Stomach (tissue), 9 donors: ENCODE results near the gene VPS13D. TPM values are rescaled to one million over a fixed set of nuclear protein-coding genes. Genes with fewer than 3 reads are reported as not detected.

Experiments
- DNase-seq, 2 donors: peaks; one replicate each; pipeline versions ENCODE4 v3.0.0 to v3.0.0-alpha.2; 2013 to 2019
- H3K27ac ChIP-seq, 5 donors: fragments of 200-600 bp in 4 of 5; sonication (generic) in 4 of 5; one replicate each; pipeline ENCODE4 v1.5.1; 2013 to 2019; ENCODE audit warnings: mild to moderate bottlenecking in 1 of 5, moderate library complexity in 1 of 5
- H3K27me3 ChIP-seq, 3 donors: fragments of 200-600 bp; sonication (generic); one replicate each; pipeline ENCODE4 v1.5.1; 2017 to 2019; ENCODE audit warnings: mixed run types in 1 of 3
- H3K36me3 ChIP-seq, 4 donors: fragments of 200-600 bp; sonication (generic); 1 replicate in 3 of 4; 2 replicates in 1 of 4; pipeline ENCODE4 v1.5.1; 2016 to 2019
- H3K4me1 ChIP-seq, 4 donors: fragments of 200-600 bp; sonication (generic); one replicate each; pipeline ENCODE4 v1.5.1; 2016 to 2019
- H3K4me3 ChIP-seq, 4 donors: fragments of 200-600 bp; sonication (generic) in 3 of 4; one replicate each; pipeline ENCODE4 v1.5.1; 2016 to 2019; ENCODE audit warnings: mild to moderate bottlenecking in 1 of 4
- H3K9me3 ChIP-seq, 4 donors: fragments of 200-600 bp; sonication (generic); one replicate each; pipeline ENCODE4 v1.5.1; 2016 to 2019
- EP300 ChIP-seq: sonication (generic); formaldehyde crosslinking; IDR thresholded peaks from one replicate; pipeline ENCODE4 v1.6.1; 2017; ENCODE audit warnings: antibody characterized with exemption
- POLR2A ChIP-seq, 4 donors: fragments of 450-650 bp; IDR thresholded peaks; one replicate each; pipeline ENCODE4 v1.6.1; 2016; ENCODE audit warnings: antibody characterized with exemption in 4 of 4, control low read depth in 2 of 4, mild to moderate bottlenecking in 1 of 4, moderate library complexity in 1 of 4
- POLR2AphosphoS5 ChIP-seq, 3 donors: sonication (generic); formaldehyde crosslinking; IDR thresholded peaks; one replicate each; pipeline ENCODE4 v1.6.1; 2016; ENCODE audit warnings: antibody characterized with exemption in 3 of 3
- WGBS, 5 donors: extraction: QIAGEN DNeasy Blood & Tissue Kit in 3 of 5; methylation state at CpG; one replicate each; pipeline versions ENCODE4 v1.1.5 to v1.1.7; 2013 to 2018; 5-methylcytosine and 5-hydroxymethylcytosine counted together
- intact Hi-C: fragments of 100-400 bp; cut with DNase I; formaldehyde crosslinking; loops from one replicate; pipeline ENCODE4 v1.15.1; 2023; ENCODE audit warnings: low total_unique reads
- polyA plus RNA-seq, 3 donors: library from polyadenylated mRNA; stranded (reverse); fragments of 200-250 nt; gene quantifications; one replicate each; pipeline ENCODE4 v1.2.3, GENCODE V29; 2013
- total RNA-seq, 5 donors: library from RNA; depleted of rRNA; stranded (reverse); fragments of >200 nt; gene quantifications; one replicate each; pipeline versions ENCODE4 v1.1.0 to v1.2.3, GENCODE V29; 2014 to 2016
- TF ChIP-seq, protein P1 (sequence below), 7 experiments: fragments of 450-650 bp in 4 of 7; fragments of 200-600 bp in 3 of 7; sonication (generic) in 3 of 7; IDR thresholded peaks; one replicate each; pipeline ENCODE4 v1.5.1; 2016 to 2019; ENCODE audit warnings: antibody characterized with exemption in 7 of 7, control low read depth in 2 of 7, mild to moderate bottlenecking in 1 of 7
- donor health status: healthy with polysubstance abuse.
- donor health status: Bipolar disorder and iron deficiency.
- donor health status: healthy.

The VPS13D gene
- total and polyA plus RNA-seq, 8 donors = 6.7 to 106 (median 66.5) TPM

DNA sequence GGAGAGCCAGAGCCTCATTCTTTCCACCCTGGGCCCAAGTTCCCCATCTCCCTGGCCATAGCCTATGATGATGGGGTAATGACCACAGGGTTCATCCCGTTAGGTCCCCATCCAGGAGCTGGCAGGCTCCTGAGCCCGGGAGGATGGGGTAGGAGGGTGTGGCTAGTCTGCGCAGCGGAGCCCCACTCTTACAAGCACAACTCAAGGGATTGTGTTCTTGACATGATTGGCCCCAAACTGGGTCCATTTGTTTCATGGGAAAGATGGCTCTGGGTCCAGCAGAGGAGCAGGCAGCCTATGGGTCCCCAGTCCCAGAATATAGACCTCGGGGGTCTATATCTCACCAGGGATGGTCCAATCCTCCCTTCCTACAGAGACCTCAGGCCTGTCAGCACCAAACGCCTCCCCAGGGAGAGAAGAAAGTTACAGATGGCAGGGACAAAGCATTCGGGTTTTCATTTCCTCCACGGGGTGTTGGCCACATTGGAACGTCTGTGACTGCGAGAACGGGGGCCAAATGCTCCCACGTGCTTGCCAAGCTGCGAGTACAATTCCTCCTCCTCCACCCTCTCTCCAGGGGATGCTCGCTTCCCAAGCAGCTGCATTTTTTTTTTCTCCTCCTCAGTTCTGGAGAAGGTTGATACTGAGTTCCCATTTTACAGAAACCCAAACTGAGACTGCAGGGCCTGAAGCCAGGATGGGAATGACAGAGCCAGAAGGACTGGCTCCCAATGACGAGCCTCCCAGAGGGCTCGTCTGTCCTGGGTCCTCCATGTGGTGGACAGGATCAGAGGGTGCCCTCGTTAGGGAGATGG, 317.1 kb downstream of the VPS13D start:
- Histone ChIP-seq H3K4me1 (peaks cover 10 to 43% (median 35%) of the 10 kb centered on the region in 4 donors), H3K9me3 (no peaks in the 10 kb centered on the region), H3K36me3 (no peaks in the 10 kb centered on the region), H3K27ac (peak overlapping the region in 2 of 5 donors; percentile 23 to 82), H3K27me3 (no peaks in the 10 kb centered on the region), H3K4me3 (no peak overlapping the region)
- no peak for DNase-seq
- TF ChIP-seq POLR2AphosphoS5 (IDR thresholded peaks at IDR 0.05) (peak in 1 of 3 donors; percentile 23), EP300 (no peak)
- intact Hi-C loops = no loop called here
- 72 to 80% (median 76%) methylated on average over 16 to 17 of the region's 17 CpGs for WGBS, 5 donors

DNA sequence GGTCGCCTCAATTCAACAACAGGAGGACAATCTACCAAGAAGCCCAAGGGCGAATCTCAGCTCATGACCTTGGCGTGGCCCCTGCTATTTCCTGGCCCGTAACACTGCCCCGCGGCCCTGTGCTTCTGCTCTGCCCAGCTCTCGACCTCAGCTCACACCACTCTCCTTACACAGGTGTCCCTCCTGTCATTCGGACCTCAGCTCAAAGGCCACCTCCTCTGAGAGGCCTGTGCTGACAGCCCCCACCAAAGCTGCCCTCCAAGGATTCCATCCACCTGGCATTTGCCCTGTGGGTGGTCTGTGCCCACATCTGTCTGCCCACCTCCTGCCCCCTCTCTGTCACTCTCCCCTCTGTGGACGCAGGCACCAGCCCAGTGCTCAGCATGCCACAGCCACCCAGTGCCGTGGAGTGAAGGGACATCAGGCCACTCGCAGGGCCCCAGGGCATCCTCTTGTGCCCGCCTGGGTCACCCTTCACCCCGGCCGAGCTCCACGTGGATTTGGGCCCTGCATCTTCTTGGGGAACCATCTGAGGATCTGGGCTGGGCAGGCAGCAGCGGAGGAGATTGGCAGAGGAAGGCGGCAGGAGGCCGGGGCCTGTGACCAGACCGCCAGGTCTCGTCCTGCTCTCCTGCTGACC, 317.9 kb downstream of the VPS13D start:
- no peaks in the 10 kb centered on the region for H3K36me3 ChIP-seq
- intact Hi-C loops = no loop called here
- peaks cover 10 to 44% (median 34%) of the 10 kb centered on the region in 4 donors for H3K4me1 ChIP-seq
- H3K9me3 ChIP-seq = no peaks in the 10 kb centered on the region
- peak overlapping the region in 3 of 5 donors; percentile 67 to 82 (median 78) for H3K27ac ChIP-seq
- TF ChIP-seq POLR2A (IDR thresholded peaks at IDR 0.05) (no peak), EP300 (no peak), POLR2AphosphoS5 (IDR thresholded peaks at IDR 0.05) (no peak)
- TF ChIP-seq, protein P1, sequence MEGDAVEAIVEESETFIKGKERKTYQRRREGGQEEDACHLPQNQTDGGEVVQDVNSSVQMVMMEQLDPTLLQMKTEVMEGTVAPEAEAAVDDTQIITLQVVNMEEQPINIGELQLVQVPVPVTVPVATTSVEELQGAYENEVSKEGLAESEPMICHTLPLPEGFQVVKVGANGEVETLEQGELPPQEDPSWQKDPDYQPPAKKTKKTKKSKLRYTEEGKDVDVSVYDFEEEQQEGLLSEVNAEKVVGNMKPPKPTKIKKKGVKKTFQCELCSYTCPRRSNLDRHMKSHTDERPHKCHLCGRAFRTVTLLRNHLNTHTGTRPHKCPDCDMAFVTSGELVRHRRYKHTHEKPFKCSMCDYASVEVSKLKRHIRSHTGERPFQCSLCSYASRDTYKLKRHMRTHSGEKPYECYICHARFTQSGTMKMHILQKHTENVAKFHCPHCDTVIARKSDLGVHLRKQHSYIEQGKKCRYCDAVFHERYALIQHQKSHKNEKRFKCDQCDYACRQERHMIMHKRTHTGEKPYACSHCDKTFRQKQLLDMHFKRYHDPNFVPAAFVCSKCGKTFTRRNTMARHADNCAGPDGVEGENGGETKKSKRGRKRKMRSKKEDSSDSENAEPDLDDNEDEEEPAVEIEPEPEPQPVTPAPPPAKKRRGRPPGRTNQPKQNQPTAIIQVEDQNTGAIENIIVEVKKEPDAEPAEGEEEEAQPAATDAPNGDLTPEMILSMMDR (IDR thresholded peaks at IDR 0.05) = no peak
- H3K4me3 ChIP-seq = no peak overlapping the region
- no peak for DNase-seq
- 86 to 93% (median 89%) methylated on average over 18 to 20 of the region's 20 CpGs for WGBS, 5 donors
- H3K27me3 ChIP-seq = no peaks in the 10 kb centered on the region

DNA sequence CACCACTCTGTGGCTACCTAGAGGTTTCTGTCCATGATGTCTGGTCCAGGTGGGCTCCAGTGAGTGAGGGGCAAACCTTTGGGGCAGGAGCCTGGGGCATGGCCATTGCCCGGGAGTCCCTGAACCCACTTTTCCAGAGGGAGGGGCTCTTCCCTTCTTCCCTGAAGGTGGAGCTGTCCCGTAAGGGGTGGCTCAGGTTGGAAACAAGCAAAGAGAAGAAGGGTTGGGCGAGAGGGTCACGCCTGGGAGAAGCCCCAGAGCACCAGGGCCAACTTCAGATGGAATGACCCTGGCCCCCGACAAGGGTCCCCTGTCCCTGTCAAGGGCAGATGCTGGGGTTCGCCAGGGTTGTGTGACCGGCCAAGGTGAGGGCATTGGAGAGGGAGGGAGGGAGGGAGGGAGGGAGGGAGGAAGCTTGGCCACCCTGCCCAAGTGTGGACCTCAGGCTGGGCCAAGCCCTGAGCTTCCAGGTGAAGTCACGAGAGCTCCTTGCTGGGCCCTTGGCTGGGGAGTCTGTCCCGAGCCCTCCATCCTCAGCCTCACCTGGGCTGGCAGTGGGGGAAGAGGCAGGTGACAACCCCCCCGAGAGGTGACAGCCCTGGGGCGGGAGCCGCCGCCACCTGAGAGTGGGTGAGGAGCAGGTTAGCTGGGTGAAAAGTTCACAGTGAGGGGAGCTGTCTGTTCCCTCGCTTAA, 318.6 kb downstream of the VPS13D start:
- intact Hi-C loops = no loop called here
- whole genome bisulfite sequencing, 5 donors = 88 to 92% (median 91%) methylated on average over 8 to 14 of the region's 14 CpGs
- no peak for TF ChIP-seq EP300
- TF ChIP-seq POLR2A (IDR thresholded peaks at IDR 0.05) = no peak
- TF ChIP-seq, protein P1 (IDR thresholded peaks at IDR 0.05) = no peak
- no peak for TF ChIP-seq POLR2AphosphoS5 (IDR thresholded peaks at IDR 0.05)
- Histone ChIP-seq H3K36me3 (no peaks in the 10 kb centered on the region), H3K9me3 (no peaks in the 10 kb centered on the region), H3K27me3 (no peaks in the 10 kb centered on the region), H3K4me3 (no peak overlapping the region), H3K27ac (peak overlapping the region in 4 of 5 donors; percentile 66 to 82 (median 72)), H3K4me1 (peaks cover 10 to 49% (median 32%) of the 10 kb centered on the region in 4 donors)
- no peak for DNase-seq

DNA sequence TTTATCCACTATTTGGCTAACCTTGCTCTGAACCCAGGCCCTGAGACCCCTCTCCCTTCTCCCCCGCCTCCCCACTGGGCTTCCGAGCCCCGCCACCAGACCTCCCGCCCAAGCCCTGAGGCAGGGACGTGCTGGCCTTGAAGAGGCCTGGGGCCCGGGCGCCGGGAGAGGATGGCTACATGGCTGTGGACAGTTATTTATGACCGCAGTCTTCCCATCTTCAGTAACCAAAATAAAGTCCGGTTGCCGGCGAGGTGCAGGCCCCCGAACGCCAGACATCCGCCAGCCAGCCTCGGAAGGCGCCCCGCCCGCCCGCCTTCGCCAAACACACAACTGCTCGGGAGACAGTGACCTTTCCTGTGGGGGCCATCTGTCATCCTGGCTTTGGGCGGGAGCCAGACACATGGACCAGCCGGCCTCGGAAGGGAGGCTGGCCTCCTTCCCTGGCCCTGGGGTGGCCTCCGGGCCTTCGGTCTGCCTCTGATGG, 319.2 kb downstream of the VPS13D start:
- intact Hi-C loops = no loop called here
- peak in 1 of 2 donors; percentile 73 for DNase-seq
- H3K27me3 ChIP-seq = no peaks in the 10 kb centered on the region
- H3K27ac ChIP-seq = peak overlapping the region; percentile 58 to 82 (median 67)
- WGBS, 5 donors = 53 to 71% (median 61%) methylated on average over 27 of the region's 27 CpGs
- TF ChIP-seq POLR2A (IDR thresholded peaks at IDR 0.05) (no peak), POLR2AphosphoS5 (IDR thresholded peaks at IDR 0.05) (no peak), EP300 (no peak)
- TF ChIP-seq, protein P1 (IDR thresholded peaks at IDR 0.05) = no peak
- H3K9me3 ChIP-seq = no peaks in the 10 kb centered on the region
- peaks cover 10 to 49% (median 28%) of the 10 kb centered on the region in 4 donors for H3K4me1 ChIP-seq
- no peak overlapping the region for H3K4me3 ChIP-seq
- no peaks in the 10 kb centered on the region for H3K36me3 ChIP-seq
